PC-3 (cell line): ENCODE measurements around the gene POR. TPM values are rescaled to one million over a fixed set of nuclear protein-coding genes. Genes with fewer than 3 reads are reported as not detected.

ENCODE experiments used
- ATAC-seq: fragments of 200-7000 bp; cut with Tn5 transposase; 2 replicates; pipeline ENCODE4 v1.9.1; 2020; ENCODE audit warnings: mild to moderate bottlenecking, moderate library complexity
- Bru-seq: library from RNA; stranded (reverse); fragments of 400-500 nt; gene quantifications from one replicate; lab custom pipeline; 2021; lab: Mats Ljungman, UMichigan
- BruChase-seq, 2 experiments: library from RNA; stranded (reverse); fragments of 400-500 nt; gene quantifications; one replicate each; lab custom pipeline; 2021; lab: Mats Ljungman, UMichigan
- BruUV-seq: library from RNA; stranded (reverse); fragments of 400-500 nt; replicated peaks from 2 replicates; lab custom pipeline; 2021; lab: Mats Ljungman, UMichigan
- CTCF ChIA-PET: fragments of 300-600 bp; sonication (Branson Sonifier 250); formaldehyde crosslinking; loops from one replicate; lab custom pipeline; 2022; ENCODE audit warnings: antibody characterized with exemption; lab: Charles Lee
- POLR2A ChIA-PET: fragments of 300-600 bp; sonication (Branson Sonifier 250); formaldehyde crosslinking; loops from one replicate; lab custom pipeline; 2022; ENCODE audit warnings: antibody characterized with exemption; ENCODE audit not compliant: unreplicated experiment; lab: Charles Lee
- DNase-seq: peaks from one replicate; pipeline ENCODE4 v3.0.0-alpha.2; 2015
- H2AFZ ChIP-seq: fragments of 300-600 bp; sonication (generic); 2 replicates; pipeline ENCODE4 v1.6.0; 2016; ENCODE audit warnings: antibody characterized with exemption, low read length
- H3F3A ChIP-seq: fragments of 300-600 bp; sonication (generic); one replicate; pipeline ENCODE4 v1.6.0; 2017; ENCODE audit warnings: antibody characterized with exemption, low read length, control low read depth, mild to moderate bottlenecking; ENCODE audit not compliant: unreplicated experiment
- H3K27ac ChIP-seq: fragments of 300-600 bp; sonication (generic); 2 replicates; pipeline ENCODE4 v1.5.1; 2016; ENCODE audit warnings: mild to moderate bottlenecking, low read length
- H3K27me3 ChIP-seq: fragments of 300-600 bp; sonication (generic); 2 replicates; pipeline ENCODE4 v1.6.1; 2016; ENCODE audit warnings: low read length, mixed read lengths
- H3K36me3 ChIP-seq: fragments of 300-600 bp; sonication (generic); 2 replicates; pipeline ENCODE4 v1.6.1; 2016; ENCODE audit warnings: low read depth, mixed run types, low read length, mixed read lengths
- H3K4me1 ChIP-seq: fragments of 300-600 bp; sonication (generic); 2 replicates; pipeline ENCODE4 v1.5.1; 2016; ENCODE audit warnings: low read length; ENCODE audit not compliant: insufficient read depth
- H3K4me2 ChIP-seq: fragments of 300-600 bp; sonication (generic); 2 replicates; pipeline ENCODE4 v1.6.0; 2016; ENCODE audit warnings: low read length
- H3K4me3 ChIP-seq: fragments of 300-600 bp; sonication (generic); 2 replicates; pipeline ENCODE4 v1.5.1; 2016; ENCODE audit warnings: mild to moderate bottlenecking, low read length, mixed read lengths
- H3K79me2 ChIP-seq: fragments of 300-600 bp; sonication (generic); 2 replicates; pipeline ENCODE4 v1.6.1; 2017; ENCODE audit warnings: low read length, mixed read lengths
- H3K9ac ChIP-seq: fragments of 300-600 bp; sonication (generic); 2 replicates; pipeline ENCODE4 v1.6.0; 2016; ENCODE audit warnings: mild to moderate bottlenecking, low read length
- H3K9me2 ChIP-seq: fragments of 300-600 bp; sonication (generic); replicated peaks from 2 replicates; pipeline ENCODE4 v1.6.1; 2016; ENCODE audit warnings: mixed run types, low read length, mixed read lengths
- H3K9me3 ChIP-seq: fragments of 300-600 bp; sonication (generic); 2 replicates; pipeline ENCODE4 v1.6.1; 2016; ENCODE audit warnings: low read length, mixed read lengths
- H4K20me1 ChIP-seq: fragments of 300-600 bp; sonication (generic); 2 replicates; pipeline ENCODE4 v1.6.1; 2016; ENCODE audit warnings: low read length, mixed read lengths
- CTCF ChIP-seq: fragments of 300-600 bp; sonication (generic); conservative IDR thresholded peaks from 2 replicates; pipeline ENCODE4 v1.5.1; 2017; ENCODE audit warnings: antibody characterized with exemption, low read depth, mild to moderate bottlenecking, low read length
- EZH2 ChIP-seq: fragments of 300-600 bp; sonication (generic); IDR thresholded peaks from one replicate; pipeline ENCODE4 v1.6.1; 2017; ENCODE audit warnings: antibody characterized with exemption, mild to moderate bottlenecking, low read length; ENCODE audit not compliant: unreplicated experiment
- EZH2phosphoT487 ChIP-seq: fragments of 300-600 bp; sonication (generic); IDR thresholded peaks from 2 replicates; pipeline ENCODE4 v1.6.1; 2018; ENCODE audit warnings: mild to moderate bottlenecking, antibody characterized with exemption, low read length, borderline replicate concordance
- intact Hi-C: fragments of 100-400 bp; cut with micrococcal nuclease; formaldehyde crosslinking; loops from 2 replicates; pipeline ENCODE4 v1.9.0; 2023
- long read RNA-seq: library from polyadenylated mRNA; unstranded; transcript quantifications from one replicate; pipeline ENCODE4 v2.0.0, GENCODE V29; 2021; ENCODE audit not compliant: unreplicated experiment
- total RNA-seq: library from RNA; depleted of rRNA; stranded (reverse); fragments of >200 nt; gene quantifications from 2 replicates; pipeline ENCODE4 v1.2.3, GENCODE V29; 2014; rRNA removed

Gene POR
- total RNA-seq: 112 and 119 TPM in 2 replicates
- percentile 70 among the genes with signal in this experiment for Bru-seq, nascent RNA
- BruChase-seq, experiment 1, labeled RNA remaining after a 6-hour chase: percentile 78 among the genes with signal in this experiment
- percentile 72 among the genes with signal in this experiment for BruChase-seq, experiment 2, labeled RNA remaining after a 2-hour chase
- long read RNA-seq, transcript POR-222 (4 exons, 1,028 nt): minor isoform, 15 of 201 reads
- long read RNA-seq, transcript POR-218 (16 exons, 2,522 nt): major isoform, 74 of 201 reads
- long read RNA-seq, partial matches to known transcripts: 96 of 201 reads
- long read RNA-seq, other reads (novel, unspliced or antisense): 16 of 201 reads

- Histone ChIP-seq H3K36me3 (no peaks in the 10 kb centered on the region), H3K9me2 (no peaks in the 10 kb centered on the region), H3K4me3 (peak within 1 kb of the TSS; percentile 92), H3K9me3 (no peaks in the 10 kb centered on the region), H3K4me1 (peaks cover 14% of the 10 kb centered on the region), H2AFZ (peak within 1 kb of the TSS; percentile 87), H3K27me3 (no peaks in the 10 kb centered on the region), H3K27ac (no peak within 1 kb of the TSS), H3K4me2 (peak within 1 kb of the TSS; percentile 99), H3K79me2 (peaks cover 53% of the 10 kb centered on the region), H3F3A (no peaks in the 10 kb centered on the region), H4K20me1 (peaks cover 11% of the 10 kb centered on the region), H3K9ac (peak within 1 kb of the TSS; percentile 89)
- DNase-seq: peak; percentile 94
- no peak for TF ChIP-seq EZH2
- TF ChIP-seq CTCF: no peak
- no peak for TF ChIP-seq EZH2phosphoT487
- BruUV-seq: no TSS peak
- ChIA-PET CTCF (interaction anchor here (0.6 to 1.1 kb wide), 2 partner anchors 60 to 79 kb away, joined by 3 read pairs; no protein-coding TSS in a partner anchor), POLR2A (interaction anchor here (0.6 to 0.7 kb wide), 3 partner anchors 18 to 175 kb away, joined by 3 to 7 read pairs (median 3); no protein-coding TSS in a partner anchor)
- ATAC-seq: peak; percentile 94
- intact Hi-C loops: loop anchor here (10.0 kb wide), 1 partner anchor 80 kb away; the partner anchor contains the start of gene TMEM120A
Measured at GRCh38 chr7:75914655-75915415, at the start of gene POR. Gene POR (plus strand): TSS chr7:75915155. CDS start chr7:75954002, 38,847 bp downstream.

DNA sequence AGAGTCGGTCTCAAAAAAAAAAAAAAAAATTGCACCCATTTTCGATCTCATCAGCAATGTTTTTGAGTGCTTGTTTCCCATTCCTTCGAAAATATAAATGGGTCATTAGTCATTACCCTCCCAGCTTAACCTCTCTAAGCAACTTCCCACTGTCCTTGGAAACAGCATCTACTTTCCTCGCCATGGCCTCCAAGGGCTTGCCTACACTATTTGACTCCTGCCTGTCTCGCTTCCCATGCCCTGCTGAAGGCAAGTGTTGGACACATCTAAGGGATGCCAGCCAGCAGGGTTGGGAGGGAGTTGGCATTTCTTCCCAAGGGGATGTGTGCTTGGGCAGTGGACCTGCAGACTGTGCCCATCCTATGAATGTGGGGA, 48.9 kb upstream of the POR start:
- no TSS peak for BruUV-seq
- Histone ChIP-seq H2AFZ (peak overlapping the region; percentile 33), H3K27ac (no peak overlapping the region)

More for the DNA sequence above, 48.9 kb upstream of the POR start:
- CTCF ChIA-PET: interaction anchor here (0.6 to 1.5 kb wide), 3 partner anchors 39 to 154 kb away, joined by 4 to 5 read pairs (median 4); no protein-coding TSS in a partner anchor
- TF ChIP-seq EZH2 (no peak), EZH2phosphoT487 (no peak), CTCF (no peak)
- Histone ChIP-seq H3F3A (no peaks in the 10 kb centered on the region), H3K4me1 (no peaks in the 10 kb centered on the region), H4K20me1 (no peaks in the 10 kb centered on the region), H3K9me3 (no peaks in the 10 kb centered on the region), H3K4me2 (peak overlapping the region; percentile 53), H3K9ac (no peak overlapping the region), H3K79me2 (no peaks in the 10 kb centered on the region), H3K36me3 (no peaks in the 10 kb centered on the region), H3K4me3 (no peak overlapping the region), H3K9me2 (no peaks in the 10 kb centered on the region), H3K27me3 (no peaks in the 10 kb centered on the region)
- no peak for DNase-seq
- POLR2A ChIA-PET: no interaction called here
- peak; percentile 62 for ATAC-seq
- intact Hi-C loops: loop anchor here (1.0 kb wide), 1 partner anchor 154 kb away; no protein-coding TSS in a partner anchor
